Measurements from ENCODE around the gene UNKL. TPM values are rescaled to one million over a fixed set of nuclear protein-coding genes. Genes with fewer than 3 reads are reported as not detected.

Gene UNKL
- total and polyA plus RNA-seq, 5 donors: 6.3 to 16.4 (median 13.1) TPM

DNA sequence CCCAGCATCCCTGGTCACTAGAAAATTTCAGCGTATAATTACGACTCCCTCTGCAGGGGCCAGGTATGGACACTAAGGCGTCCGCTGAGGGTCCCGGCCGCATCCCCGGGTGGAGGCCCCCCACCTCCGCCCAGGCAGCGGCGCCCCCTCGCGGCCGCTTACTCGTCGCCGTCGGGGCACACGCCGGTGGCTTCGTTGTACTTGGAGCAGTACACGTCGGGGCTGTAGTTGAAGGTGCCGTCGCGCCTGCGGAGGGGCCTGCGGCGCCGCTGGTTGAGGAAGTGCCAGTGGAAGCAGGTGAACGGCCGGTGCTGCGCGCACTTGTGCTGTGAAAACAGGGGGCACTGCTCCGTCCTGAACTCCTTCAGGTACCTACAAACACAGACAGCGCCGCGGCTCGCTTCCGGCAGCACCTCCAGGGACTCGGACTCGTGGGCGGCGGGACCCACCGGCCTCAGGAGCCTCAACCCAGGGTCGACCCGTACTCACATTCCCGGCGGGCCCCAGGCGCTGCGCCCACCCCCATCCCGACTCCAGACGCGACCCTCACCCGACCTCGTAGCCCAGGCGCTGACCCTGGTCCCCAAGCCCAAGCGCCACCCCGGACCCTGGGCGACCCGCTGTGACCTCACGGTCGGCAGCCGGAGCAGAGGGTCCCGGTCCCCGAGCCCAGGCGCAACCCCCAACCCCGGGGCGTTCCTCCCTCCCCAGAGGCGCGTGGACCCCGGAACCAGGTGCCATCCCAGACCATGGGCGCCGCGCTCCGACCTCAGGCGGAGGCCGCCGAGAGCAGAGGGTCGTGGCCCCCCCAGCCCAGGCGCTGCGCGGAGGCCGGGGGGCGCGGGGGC, 596 bp downstream of the UNKL start:
- 3% methylated on average over 85 of the region's 85 CpGs for WGBS

DNA sequence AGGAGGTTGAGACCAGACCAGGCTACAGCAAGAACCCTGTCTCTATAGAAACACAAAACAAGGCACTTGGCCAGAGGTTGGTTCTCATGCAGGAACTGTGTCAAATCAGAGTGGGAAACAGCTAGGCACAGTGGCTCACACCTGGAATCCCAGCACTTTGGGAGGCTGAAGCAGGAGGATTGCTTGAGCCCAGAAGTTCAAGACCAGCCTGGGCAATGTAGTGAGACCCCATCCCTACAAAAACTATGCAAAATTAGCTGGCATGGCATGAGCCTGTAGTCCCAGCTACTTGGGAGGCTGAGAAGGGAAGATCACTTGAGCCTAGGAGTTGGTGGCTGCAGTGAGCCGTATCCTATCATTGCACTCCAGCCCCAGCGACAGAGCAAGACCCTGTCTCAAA, 1.7 kb downstream of the UNKL start:
- WGBS: 83% methylated on average over 2 of the region's 2 CpGs
- ATAC-seq (no peak), DNase-seq (no peak)
- H3K9me3 ChIP-seq (ENCODE audit: control insufficient read depth, low read length): no peaks in the 10 kb centered on the region
- no peaks in the 10 kb centered on the region for H3K4me1 ChIP-seq (ENCODE audit: control insufficient read depth, insufficient read depth, low read length)
- no peak overlapping the region for H3K4me3 ChIP-seq (ENCODE audit: low read length)
- no peaks in the 10 kb centered on the region for H3K27me3 ChIP-seq (ENCODE audit: control insufficient read depth, insufficient read depth)
- intact Hi-C loops (cut with DNase I): loop anchor here in 1 of 4 donors (10.0 kb wide), 1 partner anchor 108 kb away; the partner anchor contains the start of gene UBE2I
- H3K27ac ChIP-seq (ENCODE audit: low read length): no peak overlapping the region

More for the DNA sequence above, 596 bp downstream of the UNKL start:
- Histone ChIP-seq H3K4me3 (ENCODE audit: low read length) (peak overlapping the region; percentile 95), H3K9me3 (ENCODE audit: control insufficient read depth, low read length) (no peaks in the 10 kb centered on the region), H3K27me3 (ENCODE audit: control insufficient read depth, insufficient read depth) (no peaks in the 10 kb centered on the region), H3K27ac (ENCODE audit: low read length) (peak overlapping the region; percentile 72), H3K4me1 (ENCODE audit: control insufficient read depth, insufficient read depth, low read length) (no peaks in the 10 kb centered on the region)
- DNase-seq (peak; percentile 51 to 85 (median 85)), ATAC-seq (peak; percentile 49 to 51)
- intact Hi-C loops (cut with DNase I): loop anchor here in 1 of 4 donors (10.0 kb wide), 1 partner anchor 109 kb away; the partner anchor contains the start of gene UBE2I

DNA sequence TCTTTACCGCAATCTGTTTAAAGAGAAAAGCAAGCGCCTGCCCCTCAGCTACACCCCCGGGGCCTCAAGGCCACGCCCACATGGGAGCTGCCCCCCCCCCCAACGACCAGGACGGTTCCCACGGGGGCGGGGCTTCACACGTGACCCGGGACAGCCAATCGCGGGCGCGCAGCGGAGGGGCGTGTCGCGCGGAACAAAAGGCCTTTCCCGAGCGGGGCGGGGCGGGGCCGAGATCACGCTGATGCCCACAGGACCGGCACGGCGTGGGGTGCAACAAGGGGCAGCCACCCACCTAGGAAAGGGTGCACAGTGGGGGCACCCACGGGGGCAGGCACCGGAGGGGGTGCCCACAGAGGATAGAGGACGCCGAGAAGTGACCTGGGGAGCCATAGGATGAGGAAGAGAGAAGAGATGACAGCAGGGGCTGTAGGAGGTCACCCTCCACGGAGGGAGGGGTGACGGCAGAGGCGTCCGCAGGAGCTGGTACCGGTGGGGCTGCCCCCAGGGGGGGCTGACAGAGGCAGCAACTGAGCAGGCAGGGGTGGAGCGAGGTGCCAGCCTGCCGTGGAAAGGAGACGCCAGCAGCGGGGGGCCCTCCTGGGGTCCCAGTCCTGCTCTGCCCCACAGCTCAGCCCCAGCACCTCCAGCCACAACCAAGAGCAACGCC, 6.2 kb downstream of the UNKL start:
- WGBS: 3% methylated on average over 42 of the region's 42 CpGs
- Histone ChIP-seq H3K9me3 (ENCODE audit: control insufficient read depth, low read length) (no peaks in the 10 kb centered on the region), H3K4me1 (ENCODE audit: control insufficient read depth, insufficient read depth, low read length) (no peaks in the 10 kb centered on the region), H3K27me3 (ENCODE audit: control insufficient read depth, insufficient read depth) (no peaks in the 10 kb centered on the region), H3K27ac (ENCODE audit: low read length) (no peak overlapping the region), H3K4me3 (ENCODE audit: low read length) (peak overlapping the region; percentile 5)
- intact Hi-C loops (cut with DNase I): no loop called here
- DNase-seq (peak; percentile 97 to 99 (median 98)), ATAC-seq (peak; percentile 96 to 97)

DNA sequence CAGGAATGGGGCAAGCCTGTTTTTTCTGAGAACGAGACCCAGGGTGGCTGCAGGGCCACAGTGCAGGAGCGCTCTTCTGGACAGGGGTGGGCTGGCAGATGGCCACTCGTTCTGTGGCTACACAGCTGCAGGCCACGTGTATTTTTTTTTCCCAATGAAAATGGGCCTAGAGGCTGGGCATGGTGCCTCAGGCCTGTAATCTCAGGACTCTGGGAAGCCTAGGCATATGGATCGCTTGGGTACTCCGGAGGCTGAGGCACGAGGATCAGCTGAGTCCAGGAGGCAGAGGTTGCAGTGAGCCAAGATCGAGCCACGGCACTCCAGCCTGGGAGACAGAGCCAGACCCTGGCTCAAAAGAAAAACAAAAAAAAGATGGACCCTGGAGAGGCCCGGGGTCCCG, 6.8 kb downstream of the UNKL start:
- peak; percentile 4 to 35 for ATAC-seq
- 25% methylated on average over 11 of the region's 11 CpGs for WGBS

DNA sequence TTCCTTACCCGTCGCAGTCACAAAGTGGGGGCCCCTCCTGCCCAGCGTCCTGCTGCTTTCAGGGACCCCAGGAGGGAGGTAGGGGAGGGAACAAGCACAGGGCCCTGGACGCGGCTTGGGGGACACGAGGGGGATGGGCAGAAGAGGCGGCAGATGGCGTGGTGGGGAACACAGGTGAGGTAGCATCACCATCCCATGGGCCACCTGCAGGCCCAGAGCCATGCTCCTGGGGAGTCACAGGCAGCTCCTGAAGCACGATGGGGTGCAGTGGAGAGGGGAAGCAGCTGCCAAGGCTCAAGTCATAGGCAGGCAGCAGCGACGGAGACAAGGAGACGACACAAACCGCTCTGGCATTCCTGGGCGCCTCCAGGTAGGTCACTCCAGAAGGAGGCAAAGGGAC, 10.8 kb downstream of the UNKL start:
- Histone ChIP-seq H3K4me3 (ENCODE audit: low read length) (no peak overlapping the region), H3K27me3 (ENCODE audit: control insufficient read depth, insufficient read depth) (no peaks in the 10 kb centered on the region), H3K9me3 (ENCODE audit: control insufficient read depth, low read length) (no peaks in the 10 kb centered on the region), H3K4me1 (ENCODE audit: control insufficient read depth, insufficient read depth, low read length) (no peaks in the 10 kb centered on the region), H3K27ac (ENCODE audit: low read length) (no peak overlapping the region)
- WGBS: 93% methylated on average over 14 of the region's 14 CpGs
- DNase-seq: no peak
- ATAC-seq: no peak
- intact Hi-C loops (cut with DNase I): no loop called here

More for the DNA sequence above, 6.8 kb downstream of the UNKL start:
- no peaks in the 10 kb centered on the region for H3K4me1 ChIP-seq (ENCODE audit: control insufficient read depth, insufficient read depth, low read length)
- no peaks in the 10 kb centered on the region for H3K9me3 ChIP-seq (ENCODE audit: control insufficient read depth, low read length)
- no peak overlapping the region for H3K27ac ChIP-seq (ENCODE audit: low read length)
- peak in 2 of 3 donors; percentile 49 to 73 for DNase-seq
- no peak overlapping the region for H3K4me3 ChIP-seq (ENCODE audit: low read length)
- no peaks in the 10 kb centered on the region for H3K27me3 ChIP-seq (ENCODE audit: control insufficient read depth, insufficient read depth)
- intact Hi-C loops (cut with DNase I): no loop called here

DNA sequence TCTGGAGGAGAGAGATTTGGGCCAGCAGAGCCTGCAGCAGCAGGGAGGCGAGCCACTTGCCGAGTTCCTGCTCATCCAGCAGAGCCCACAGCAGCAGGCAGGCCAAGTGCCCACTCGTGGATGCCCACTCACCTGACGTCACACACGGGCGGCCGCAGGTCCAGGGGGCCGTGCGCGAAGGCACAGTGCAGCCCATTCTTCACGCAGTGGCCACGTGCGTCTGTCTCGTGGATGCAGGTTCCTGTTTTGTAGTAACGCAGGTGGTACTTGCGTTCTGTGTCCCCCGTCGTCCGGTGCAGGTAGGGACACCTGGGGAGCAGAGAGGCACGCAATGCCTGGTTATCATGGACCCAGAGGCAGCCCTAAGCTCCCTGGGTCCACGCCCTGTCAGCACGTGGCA, 11.5 kb downstream of the UNKL start:
- H3K4me1 ChIP-seq (ENCODE audit: control insufficient read depth, insufficient read depth, low read length): no peaks in the 10 kb centered on the region
- H3K27me3 ChIP-seq (ENCODE audit: control insufficient read depth, insufficient read depth): no peaks in the 10 kb centered on the region
- DNase-seq (no peak), ATAC-seq (no peak)
- 94% methylated on average over 22 of the region's 22 CpGs for WGBS
- intact Hi-C loops (cut with DNase I): no loop called here
- no peaks in the 10 kb centered on the region for H3K9me3 ChIP-seq (ENCODE audit: control insufficient read depth, low read length)
- no peak overlapping the region for H3K4me3 ChIP-seq (ENCODE audit: low read length)
- H3K27ac ChIP-seq (ENCODE audit: low read length): no peak overlapping the region

DNA sequence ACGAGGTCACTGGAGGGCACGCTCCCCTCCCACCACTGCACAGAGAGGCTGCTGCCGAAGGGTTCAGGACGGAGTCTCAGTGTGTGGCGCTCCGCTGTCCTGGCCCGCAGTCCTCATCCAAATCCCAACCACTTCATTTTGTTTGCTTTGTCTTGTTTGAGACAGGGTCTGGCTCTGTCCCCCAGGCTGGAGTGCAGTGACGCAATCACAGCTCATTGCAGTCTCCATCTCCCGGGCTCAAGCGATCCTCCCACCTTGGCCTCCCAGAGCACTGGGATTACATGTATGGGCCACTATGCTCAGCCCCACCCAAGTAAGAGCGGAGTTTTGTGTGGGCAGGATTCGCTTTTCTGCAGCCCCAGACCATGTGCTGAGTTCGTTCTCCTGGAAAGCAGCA, 12.7 kb downstream of the UNKL start:
- no peaks in the 10 kb centered on the region for H3K4me1 ChIP-seq (ENCODE audit: control insufficient read depth, insufficient read depth, low read length)
- DNase-seq (no peak), ATAC-seq (no peak)
- WGBS: 93% methylated on average over 13 of the region's 13 CpGs
- H3K4me3 ChIP-seq (ENCODE audit: low read length): no peak overlapping the region
- no peaks in the 10 kb centered on the region for H3K27me3 ChIP-seq (ENCODE audit: control insufficient read depth, insufficient read depth)
- no peaks in the 10 kb centered on the region for H3K9me3 ChIP-seq (ENCODE audit: control insufficient read depth, low read length)
- no peak overlapping the region for H3K27ac ChIP-seq (ENCODE audit: low read length)
- intact Hi-C loops (cut with DNase I): no loop called here

DNA sequence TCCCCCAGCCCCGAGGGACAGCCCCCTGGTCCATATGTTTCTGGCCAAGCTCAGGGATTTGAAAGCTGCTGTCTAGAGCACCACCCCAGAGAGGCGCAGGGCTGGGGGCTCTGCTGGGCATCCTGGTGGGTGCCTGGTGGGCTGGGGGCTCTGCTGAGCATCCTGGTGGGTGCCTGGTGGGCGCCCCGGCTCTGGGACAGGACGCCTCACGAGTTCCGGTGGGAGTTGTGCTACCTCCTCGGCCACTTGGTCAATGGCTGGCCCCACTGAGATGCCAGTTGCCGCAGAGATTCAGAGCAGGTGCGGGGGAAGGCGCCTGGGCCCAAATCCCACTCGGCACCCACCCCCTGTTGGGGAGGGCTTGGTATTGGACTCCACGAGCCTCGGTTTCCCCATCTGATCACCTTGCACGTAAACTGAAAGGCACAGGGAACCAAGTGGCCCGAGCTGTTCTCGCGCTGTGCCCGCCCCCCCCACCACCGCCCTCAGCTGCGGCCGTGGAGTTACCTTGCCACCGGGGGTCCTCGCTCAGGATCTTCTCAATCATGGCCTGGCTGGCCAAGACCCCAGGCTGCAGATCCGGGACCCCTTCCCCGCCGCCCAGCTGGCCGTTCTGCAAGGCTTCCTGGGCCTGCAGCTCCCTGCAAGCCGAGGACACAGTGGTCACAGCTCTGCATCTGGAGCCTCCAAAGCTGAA, 13.3 kb downstream of the UNKL start:
- 90% methylated on average over 29 of the region's 29 CpGs for WGBS
- DNase-seq: no peak
- intact Hi-C loops (cut with DNase I): no loop called here

DNA sequence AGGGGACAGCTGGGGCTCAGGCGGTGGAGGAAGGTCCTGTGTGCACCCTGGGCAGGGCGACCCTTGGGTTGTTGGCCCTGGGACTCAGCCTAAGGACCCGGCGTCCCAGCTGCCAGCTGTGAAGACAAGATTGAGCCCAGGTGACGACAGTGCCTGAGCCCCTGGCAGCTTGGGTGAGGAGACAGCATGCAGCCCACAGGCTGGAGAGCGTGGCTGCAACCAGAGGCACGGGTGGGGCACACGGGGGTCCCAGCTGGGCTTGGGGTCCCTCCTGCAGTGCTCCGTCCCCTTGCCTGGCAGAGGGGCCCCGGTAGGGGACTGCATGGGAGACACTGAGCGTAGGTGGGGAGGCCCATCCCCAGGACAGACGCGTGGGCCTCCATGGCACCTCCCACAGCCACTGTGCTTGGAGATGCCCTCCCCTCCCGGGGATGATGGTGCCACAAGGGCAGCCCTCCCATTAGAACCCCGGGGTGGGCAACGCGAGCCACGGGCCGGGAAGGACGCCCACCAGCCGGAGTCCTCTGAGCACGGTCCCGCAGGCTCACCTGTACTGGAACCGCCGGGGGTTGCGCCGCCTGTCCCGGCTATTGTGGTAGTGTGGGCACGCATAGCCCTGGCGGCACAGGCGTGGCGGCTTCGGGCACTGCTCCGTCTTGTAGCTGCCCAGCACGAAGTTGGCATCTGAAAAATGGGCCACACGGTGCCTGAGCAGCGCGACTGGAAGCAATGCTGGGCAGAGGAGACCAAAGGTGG, 15.5 kb downstream of the UNKL start:
- Histone ChIP-seq H3K27me3 (ENCODE audit: control insufficient read depth, insufficient read depth) (no peaks in the 10 kb centered on the region), H3K4me1 (ENCODE audit: control insufficient read depth, insufficient read depth, low read length) (no peaks in the 10 kb centered on the region), H3K4me3 (ENCODE audit: low read length) (no peak overlapping the region), H3K27ac (ENCODE audit: low read length) (no peak overlapping the region), H3K9me3 (ENCODE audit: control insufficient read depth, low read length) (no peaks in the 10 kb centered on the region)
- 95% methylated on average over 38 of the region's 38 CpGs for WGBS
- intact Hi-C loops (cut with DNase I): loop anchor here in 1 of 4 donors (10.0 kb wide), 1 partner anchor 64 kb away; the partner anchor contains the start of gene BAIAP3
- peak; percentile 10 to 31 for ATAC-seq
- DNase-seq: no peak

More for the DNA sequence above, 13.3 kb downstream of the UNKL start:
- Histone ChIP-seq H3K4me1 (ENCODE audit: control insufficient read depth, insufficient read depth, low read length) (no peaks in the 10 kb centered on the region), H3K27me3 (ENCODE audit: control insufficient read depth, insufficient read depth) (no peaks in the 10 kb centered on the region), H3K27ac (ENCODE audit: low read length) (no peak overlapping the region), H3K9me3 (ENCODE audit: control insufficient read depth, low read length) (no peaks in the 10 kb centered on the region), H3K4me3 (ENCODE audit: low read length) (no peak overlapping the region)
- ATAC-seq: no peak

DNA sequence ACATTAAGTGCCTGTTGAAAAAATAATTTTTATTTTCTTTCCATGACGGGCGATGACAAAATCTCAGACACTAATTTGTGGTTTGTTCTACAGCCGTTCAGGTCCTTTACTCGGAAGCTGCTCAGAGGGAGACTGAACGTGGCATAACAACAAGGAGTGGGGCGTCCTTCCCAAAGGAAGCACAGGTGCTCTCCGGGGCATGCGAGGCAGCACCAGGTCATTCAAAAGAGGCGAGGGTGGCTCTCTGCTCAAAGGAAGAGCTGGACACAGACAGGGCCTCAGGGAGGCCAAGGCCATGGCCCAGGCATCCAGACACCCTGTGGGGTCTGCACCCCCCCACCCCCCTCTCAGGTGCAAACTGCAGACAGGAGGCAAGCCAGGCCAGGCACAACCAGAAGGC, 16.2 kb downstream of the UNKL start:
- 94% methylated on average over 9 of the region's 9 CpGs for WGBS
- Histone ChIP-seq H3K4me3 (ENCODE audit: low read length) (no peak overlapping the region), H3K9me3 (ENCODE audit: control insufficient read depth, low read length) (no peaks in the 10 kb centered on the region), H3K4me1 (ENCODE audit: control insufficient read depth, insufficient read depth, low read length) (no peaks in the 10 kb centered on the region), H3K27ac (ENCODE audit: low read length) (no peak overlapping the region), H3K27me3 (ENCODE audit: control insufficient read depth, insufficient read depth) (no peaks in the 10 kb centered on the region)
- ATAC-seq (no peak), DNase-seq (no peak)
- intact Hi-C loops (cut with DNase I): loop anchor here in 1 of 4 donors (10.0 kb wide), 1 partner anchor 64 kb away; the partner anchor contains the start of gene BAIAP3
